ENCODE measurements around the gene PGAM5. TPM values are rescaled to one million over a fixed set of nuclear protein-coding genes. Genes with fewer than 3 reads are reported as not detected.

PGAM5 gene
- total RNA-seq, 1 experiment from 2014 or later = 101 TPM

GRCh38 chr12:132717011-132717410 lies 6.4 kb downstream of the PGAM5 start:
- H3K27ac Mint-ChIP-seq (ENCODE audit: unreplicated experiment) = peak overlapping the region; percentile 54
- CTCF ChIA-PET = interaction anchor here (0.6 kb wide), 1 partner anchor 8 kb away, joined by 3 read pairs; no protein-coding TSS in a partner anchor
- BruUV-seq (replicated peaks) = no TSS peak
- intact Hi-C loops (cut with micrococcal nuclease; ENCODE audit: unreplicated experiment) = no loop called here
- TF ChIP-seq CTCF (IDR thresholded peaks at IDR 0.05; ENCODE audit: unreplicated experiment) = no peak
- no peaks in the 10 kb centered on the region for H3K27me3 Mint-ChIP-seq (ENCODE audit: unreplicated experiment)
- no peaks in the 10 kb centered on the region for H3K9me3 Mint-ChIP-seq (ENCODE audit: low read depth, unreplicated experiment)
- H3K36me3 Mint-ChIP-seq (ENCODE audit: insufficient read depth, unreplicated experiment) = peaks cover 97% of the 10 kb centered on the region
- DNase-seq = no peak
- H3K4me3 Mint-ChIP-seq (ENCODE audit: low read depth, unreplicated experiment) = no peak overlapping the region
- H3K4me1 Mint-ChIP-seq (ENCODE audit: low read depth, unreplicated experiment) = no peaks in the 10 kb centered on the region

- DNase-seq = no peak
- Mint-ChIP-seq H3K27ac (ENCODE audit: unreplicated experiment) (no peak overlapping the region), H3K9me3 (ENCODE audit: low read depth, unreplicated experiment) (no peaks in the 10 kb centered on the region), H3K36me3 (ENCODE audit: insufficient read depth, unreplicated experiment) (peaks cover 97% of the 10 kb centered on the region), H3K4me1 (ENCODE audit: low read depth, unreplicated experiment) (no peaks in the 10 kb centered on the region), H3K4me3 (ENCODE audit: low read depth, unreplicated experiment) (no peak overlapping the region), H3K27me3 (ENCODE audit: unreplicated experiment) (no peaks in the 10 kb centered on the region)
- no TSS peak for BruUV-seq (replicated peaks)
- TF ChIP-seq CTCF (IDR thresholded peaks at IDR 0.05; ENCODE audit: unreplicated experiment) = no peak
- CTCF ChIA-PET = no interaction called here
- intact Hi-C loops (cut with micrococcal nuclease; ENCODE audit: unreplicated experiment) = no loop called here
Observed at GRCh38 chr12:132717531-132718387, 7.1 kb downstream of the PGAM5 start.

- Mint-ChIP-seq H3K4me3 (ENCODE audit: low read depth, unreplicated experiment) (no peak overlapping the region), H3K27ac (ENCODE audit: unreplicated experiment) (peak overlapping the region; percentile 25), H3K36me3 (ENCODE audit: insufficient read depth, unreplicated experiment) (peaks cover 99% of the 10 kb centered on the region), H3K4me1 (ENCODE audit: low read depth, unreplicated experiment) (no peaks in the 10 kb centered on the region), H3K9me3 (ENCODE audit: low read depth, unreplicated experiment) (no peaks in the 10 kb centered on the region), H3K27me3 (ENCODE audit: unreplicated experiment) (no peaks in the 10 kb centered on the region)
- intact Hi-C loops (cut with micrococcal nuclease; ENCODE audit: unreplicated experiment) = no loop called here
- CTCF ChIA-PET = no interaction called here
- TF ChIP-seq CTCF (IDR thresholded peaks at IDR 0.05; ENCODE audit: unreplicated experiment) = no peak
- no peak for DNase-seq
- BruUV-seq (replicated peaks) = no TSS peak
Observed at GRCh38 chr12:132718644-132719043, 8.0 kb downstream of the PGAM5 start.

GRCh38 chr12:132719141-132719953 lies 8.7 kb downstream of the PGAM5 start:
- BruUV-seq (replicated peaks) = no TSS peak
- Mint-ChIP-seq H3K4me1 (ENCODE audit: low read depth, unreplicated experiment) (no peaks in the 10 kb centered on the region), H3K4me3 (ENCODE audit: low read depth, unreplicated experiment) (no peak overlapping the region), H3K27ac (ENCODE audit: unreplicated experiment) (peak overlapping the region; percentile 25), H3K36me3 (ENCODE audit: insufficient read depth, unreplicated experiment) (peaks cover 99% of the 10 kb centered on the region), H3K9me3 (ENCODE audit: low read depth, unreplicated experiment) (no peaks in the 10 kb centered on the region), H3K27me3 (ENCODE audit: unreplicated experiment) (no peaks in the 10 kb centered on the region)
- intact Hi-C loops (cut with micrococcal nuclease; ENCODE audit: unreplicated experiment) = no loop called here
- no peak for TF ChIP-seq CTCF (IDR thresholded peaks at IDR 0.05; ENCODE audit: unreplicated experiment)
- CTCF ChIA-PET = no interaction called here
- no peak for DNase-seq

Measured in Calu3 (cell line).